Measurements from ENCODE around the gene ELP2. TPM values are rescaled to one million over a fixed set of nuclear protein-coding genes. Genes with fewer than 3 reads are reported as not detected.

The ELP2 gene
- total RNA-seq, 1 experiment from 2014 or later, result 167 TPM

DNA sequence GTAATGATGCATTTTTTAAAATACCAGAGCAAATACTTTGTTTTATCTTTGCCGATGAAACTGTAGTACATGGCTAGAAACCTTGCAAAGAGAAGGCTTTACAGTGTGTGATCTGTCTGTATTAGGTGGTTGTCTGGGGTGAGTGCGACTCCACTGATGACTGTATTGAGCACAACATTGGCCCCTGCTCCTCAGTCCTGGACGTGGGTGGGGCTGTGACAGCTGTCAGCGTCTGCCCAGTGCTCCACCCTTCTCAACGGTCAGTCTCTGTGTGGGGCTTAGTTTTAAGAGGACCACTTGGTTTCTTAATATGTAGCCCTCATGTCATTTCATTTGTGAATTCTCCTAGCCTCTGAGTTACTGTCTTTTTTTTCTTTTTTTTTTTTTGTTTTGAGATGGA is 40.2 kb downstream of the ELP2 start:
- H3K4me1 ChIP-seq (ENCODE audit: low read length), result peaks cover 20% of the 10 kb centered on the region
- no peak overlapping the region for H3K9ac ChIP-seq (ENCODE audit: low read length)
- no peak overlapping the region for H3K27ac ChIP-seq (ENCODE audit: low read length)
- H3K79me2 ChIP-seq (ENCODE audit: low read length), result no peaks in the 10 kb centered on the region
- H3K36me3 ChIP-seq (ENCODE audit: insufficient read depth, low read length), result peaks cover 39% of the 10 kb centered on the region
- H3K27me3 ChIP-seq (ENCODE audit: low read length), result no peaks in the 10 kb centered on the region
- no peak overlapping the region for H3K4me3 ChIP-seq (ENCODE audit: low read length)
- DNase-seq, result no peak
- H2AFZ ChIP-seq (ENCODE audit: low read length), result no peak overlapping the region
- no peaks in the 10 kb centered on the region for H3K9me3 ChIP-seq (ENCODE audit: low read length)
- no peaks in the 10 kb centered on the region for H3K9me2 ChIP-seq (replicated peaks; ENCODE audit: insufficient read depth, low read length)
- H3K4me2 ChIP-seq (ENCODE audit: low read depth, low read length, poor library complexity, severe bottlenecking), result no peak overlapping the region
- peaks cover 9% of the 10 kb centered on the region; the same call in 1 of the 2 replicates for H4K20me1 ChIP-seq (ENCODE audit: insufficient read depth, low read depth, low read length)

DNA sequence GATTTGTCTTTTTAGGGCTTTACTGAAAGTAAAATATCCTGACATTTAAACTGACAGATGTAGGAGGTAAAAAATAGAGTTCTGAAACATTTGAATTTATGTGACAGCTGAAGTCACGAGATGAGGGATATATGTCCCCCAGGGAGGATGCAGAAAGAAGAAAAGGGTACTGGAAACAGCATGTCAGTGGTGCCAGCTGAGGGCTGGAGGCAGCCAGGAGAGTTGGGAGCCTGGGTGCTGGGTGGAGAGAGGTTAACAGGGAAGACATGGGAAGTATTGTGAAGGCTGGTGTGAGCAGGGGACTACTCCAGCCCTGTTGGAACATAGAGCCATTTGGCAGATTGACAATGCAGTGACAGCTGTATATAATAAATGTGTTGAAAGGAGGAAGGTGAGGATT is 45.8 kb downstream of the ELP2 start:
- Histone ChIP-seq H3K4me2 (ENCODE audit: low read depth, low read length, poor library complexity, severe bottlenecking) (peak overlapping the region; percentile 37), H3K4me1 (ENCODE audit: low read length) (peaks cover 44% of the 10 kb centered on the region)

DNA sequence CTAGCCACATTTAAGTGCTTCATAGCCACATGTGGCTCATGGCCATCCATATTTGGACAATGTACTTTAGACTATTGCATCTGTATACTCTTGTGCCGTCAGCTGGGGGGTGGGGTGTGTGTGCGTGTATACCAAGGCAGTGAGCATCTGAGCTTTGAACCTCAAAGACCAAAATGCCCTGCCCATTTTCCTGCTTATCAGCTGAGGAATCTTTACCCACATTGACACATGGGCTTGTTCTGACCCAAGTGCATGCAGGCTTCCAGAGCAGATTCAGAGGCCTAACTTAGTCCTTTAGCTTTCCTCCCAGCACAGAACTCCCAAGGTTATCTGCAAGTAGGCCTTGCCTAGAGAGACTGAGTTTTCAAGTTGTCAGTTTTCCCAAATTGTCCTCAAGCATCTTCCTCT is 46.5 kb downstream of the ELP2 start:
- Histone ChIP-seq H3K4me2 (ENCODE audit: low read depth, low read length, poor library complexity, severe bottlenecking) (no peak overlapping the region), H3K27me3 (ENCODE audit: low read length) (no peaks in the 10 kb centered on the region), H3K36me3 (ENCODE audit: insufficient read depth, low read length) (peaks cover 31% of the 10 kb centered on the region)

More for the DNA sequence above, 45.8 kb downstream of the ELP2 start:
- peaks cover 37% of the 10 kb centered on the region for H3K36me3 ChIP-seq (ENCODE audit: insufficient read depth, low read length)
- H3K9me2 ChIP-seq (replicated peaks; ENCODE audit: insufficient read depth, low read length), result no peaks in the 10 kb centered on the region
- H3K79me2 ChIP-seq (ENCODE audit: low read length), result no peaks in the 10 kb centered on the region
- H3K9me3 ChIP-seq (ENCODE audit: low read length), result no peaks in the 10 kb centered on the region
- H3K9ac ChIP-seq (ENCODE audit: low read length), result no peak overlapping the region
- H2AFZ ChIP-seq (ENCODE audit: low read length), result no peak overlapping the region
- no peak overlapping the region for H3K4me3 ChIP-seq (ENCODE audit: low read length)
- no peak overlapping the region for H3K27ac ChIP-seq (ENCODE audit: low read length)
- no peaks in the 10 kb centered on the region for H3K27me3 ChIP-seq (ENCODE audit: low read length)
- H4K20me1 ChIP-seq (ENCODE audit: insufficient read depth, low read depth, low read length), result peaks cover 34% of the 10 kb centered on the region
- peak; percentile 70 for DNase-seq

DNA sequence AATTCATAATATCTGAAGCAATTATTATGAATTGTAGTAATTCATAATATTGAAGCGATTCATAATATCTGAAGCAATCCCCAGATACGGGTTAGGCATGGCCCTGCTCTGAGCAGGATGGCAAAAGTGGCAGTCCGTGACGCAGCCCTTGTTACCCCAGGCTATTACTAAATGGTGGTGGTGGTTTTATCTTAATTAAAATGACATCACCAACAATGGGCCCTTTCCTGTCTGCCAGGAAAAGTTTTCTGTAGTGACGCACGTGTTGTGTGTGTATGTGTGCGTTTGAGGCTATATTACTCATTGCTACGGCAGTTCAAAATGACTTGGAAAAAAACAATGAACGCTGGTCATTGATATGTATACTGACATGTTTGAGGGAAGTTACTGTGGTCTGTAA is 47.0 kb downstream of the ELP2 start:
- H3K9ac ChIP-seq (ENCODE audit: low read length), result no peak overlapping the region

More for the DNA sequence above, 46.5 kb downstream of the ELP2 start:
- Histone ChIP-seq H2AFZ (ENCODE audit: low read length) (no peak overlapping the region), H3K4me1 (ENCODE audit: low read length) (peaks cover 44% of the 10 kb centered on the region), H4K20me1 (ENCODE audit: insufficient read depth, low read depth, low read length) (peaks cover 35% of the 10 kb centered on the region), H3K9me2 (replicated peaks; ENCODE audit: insufficient read depth, low read length) (no peaks in the 10 kb centered on the region), H3K9ac (ENCODE audit: low read length) (no peak overlapping the region), H3K9me3 (ENCODE audit: low read length) (no peaks in the 10 kb centered on the region), H3K79me2 (ENCODE audit: low read length) (no peaks in the 10 kb centered on the region), H3K27ac (ENCODE audit: low read length) (no peak overlapping the region), H3K4me3 (ENCODE audit: low read length) (no peak overlapping the region)
- DNase-seq, result no peak

DNA sequence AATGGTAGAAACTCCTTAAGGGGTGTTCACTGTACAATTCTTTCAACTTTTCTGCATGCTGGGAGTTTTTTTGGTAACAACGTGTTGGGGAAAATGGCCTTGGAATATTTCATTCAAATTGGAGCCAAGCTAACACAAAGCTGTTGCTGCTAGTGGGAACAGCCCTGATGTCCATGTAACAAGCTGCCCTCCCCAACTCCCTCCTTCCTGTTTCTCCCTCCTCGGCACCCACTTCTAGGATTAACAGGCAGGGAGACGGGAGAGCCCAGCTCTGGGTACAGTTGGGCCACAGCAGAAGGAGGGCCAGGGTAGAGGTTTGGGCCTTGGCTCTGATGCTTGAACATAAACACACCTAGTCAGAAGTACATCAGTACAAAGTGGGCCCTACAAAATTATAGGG is 48.2 kb downstream of the ELP2 start:
- no peak overlapping the region for H3K4me3 ChIP-seq (ENCODE audit: low read length)
- H3K9me2 ChIP-seq (replicated peaks; ENCODE audit: insufficient read depth, low read length), result no peaks in the 10 kb centered on the region
- no peaks in the 10 kb centered on the region for H3K9me3 ChIP-seq (ENCODE audit: low read length)
- H3K27ac ChIP-seq (ENCODE audit: low read length), result no peak overlapping the region
- no peak overlapping the region for H3K9ac ChIP-seq (ENCODE audit: low read length)
- H3K4me2 ChIP-seq (ENCODE audit: low read depth, low read length, poor library complexity, severe bottlenecking), result no peak overlapping the region
- no peak overlapping the region for H2AFZ ChIP-seq (ENCODE audit: low read length)
- H3K79me2 ChIP-seq (ENCODE audit: low read length), result no peaks in the 10 kb centered on the region
- DNase-seq, result no peak
- peaks cover 27% of the 10 kb centered on the region for H3K36me3 ChIP-seq (ENCODE audit: insufficient read depth, low read length)
- peaks cover 44% of the 10 kb centered on the region for H3K4me1 ChIP-seq (ENCODE audit: low read length)
- no peaks in the 10 kb centered on the region for H3K27me3 ChIP-seq (ENCODE audit: low read length)
- H4K20me1 ChIP-seq (ENCODE audit: insufficient read depth, low read depth, low read length), result peaks cover 40% of the 10 kb centered on the region

More for the DNA sequence above, 47.0 kb downstream of the ELP2 start:
- H4K20me1 ChIP-seq (ENCODE audit: insufficient read depth, low read depth, low read length), result peaks cover 35% of the 10 kb centered on the region
- no peak for DNase-seq
- no peaks in the 10 kb centered on the region for H3K27me3 ChIP-seq (ENCODE audit: low read length)
- H3K9me3 ChIP-seq (ENCODE audit: low read length), result no peaks in the 10 kb centered on the region
- no peaks in the 10 kb centered on the region for H3K9me2 ChIP-seq (replicated peaks; ENCODE audit: insufficient read depth, low read length)
- H3K27ac ChIP-seq (ENCODE audit: low read length), result no peak overlapping the region
- H3K4me3 ChIP-seq (ENCODE audit: low read length), result no peak overlapping the region
- H3K36me3 ChIP-seq (ENCODE audit: insufficient read depth, low read length), result peaks cover 27% of the 10 kb centered on the region
- H3K4me2 ChIP-seq (ENCODE audit: low read depth, low read length, poor library complexity, severe bottlenecking), result no peak overlapping the region
- H3K4me1 ChIP-seq (ENCODE audit: low read length), result peaks cover 44% of the 10 kb centered on the region
- no peak overlapping the region for H2AFZ ChIP-seq (ENCODE audit: low read length)
- no peaks in the 10 kb centered on the region for H3K79me2 ChIP-seq (ENCODE audit: low read length)

DNA sequence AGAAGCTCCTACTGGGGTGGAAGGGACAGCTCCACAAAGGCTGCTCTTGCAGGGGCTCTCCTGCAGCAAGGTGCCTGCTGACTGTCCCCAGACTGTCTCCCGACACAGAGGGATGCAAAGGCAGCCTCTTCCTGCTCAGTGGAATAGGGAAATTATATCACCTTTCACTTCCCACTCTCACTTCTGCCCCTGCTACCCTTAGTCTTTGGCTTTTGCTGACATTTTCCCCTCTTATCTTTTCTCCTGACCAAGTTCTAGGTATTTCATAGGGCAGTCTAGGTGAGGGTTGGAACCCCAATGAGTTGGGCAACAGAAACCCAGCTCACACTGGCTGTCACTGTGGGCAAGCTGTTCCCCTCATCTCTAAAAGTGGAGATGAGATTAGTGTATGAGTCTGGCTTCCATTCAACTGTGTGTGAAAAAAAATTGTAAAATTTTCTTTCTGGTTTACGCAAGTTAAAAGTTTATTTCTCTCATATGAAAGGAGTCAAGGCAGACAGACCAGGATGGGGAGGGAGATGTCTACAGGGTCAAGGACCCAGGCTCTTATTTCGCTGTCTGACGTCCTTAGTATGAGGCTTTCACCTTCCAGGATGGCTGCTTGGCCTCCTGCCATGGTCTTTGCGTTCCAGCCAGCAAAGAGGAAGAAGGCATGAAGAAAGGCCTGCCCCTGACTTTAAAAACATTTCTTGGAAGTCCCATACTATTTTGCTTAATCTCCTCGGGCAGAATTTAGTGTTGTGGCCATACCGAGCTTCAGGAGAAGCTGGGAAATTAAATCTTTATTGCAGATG is 50.1 kb downstream of the ELP2 start:
- no peak overlapping the region for H3K27ac ChIP-seq (ENCODE audit: low read length)
- no peak overlapping the region for H3K4me2 ChIP-seq (ENCODE audit: low read depth, low read length, poor library complexity, severe bottlenecking)
- H3K79me2 ChIP-seq (ENCODE audit: low read length), result no peaks in the 10 kb centered on the region
- peak; percentile 52 for DNase-seq
- no peaks in the 10 kb centered on the region for H3K9me3 ChIP-seq (ENCODE audit: low read length)
- H2AFZ ChIP-seq (ENCODE audit: low read length), result no peak overlapping the region
- no peaks in the 10 kb centered on the region for H3K9me2 ChIP-seq (replicated peaks; ENCODE audit: insufficient read depth, low read length)
- peaks cover 21% of the 10 kb centered on the region for H3K36me3 ChIP-seq (ENCODE audit: insufficient read depth, low read length)
- no peak overlapping the region for H3K4me3 ChIP-seq (ENCODE audit: low read length)
- H4K20me1 ChIP-seq (ENCODE audit: insufficient read depth, low read depth, low read length), result peaks cover 39% of the 10 kb centered on the region; the same call in 1 of the 2 replicates
- H3K4me1 ChIP-seq (ENCODE audit: low read length), result peaks cover 33% of the 10 kb centered on the region
- H3K27me3 ChIP-seq (ENCODE audit: low read length), result no peaks in the 10 kb centered on the region
- no peak overlapping the region for H3K9ac ChIP-seq (ENCODE audit: low read length)

DNA sequence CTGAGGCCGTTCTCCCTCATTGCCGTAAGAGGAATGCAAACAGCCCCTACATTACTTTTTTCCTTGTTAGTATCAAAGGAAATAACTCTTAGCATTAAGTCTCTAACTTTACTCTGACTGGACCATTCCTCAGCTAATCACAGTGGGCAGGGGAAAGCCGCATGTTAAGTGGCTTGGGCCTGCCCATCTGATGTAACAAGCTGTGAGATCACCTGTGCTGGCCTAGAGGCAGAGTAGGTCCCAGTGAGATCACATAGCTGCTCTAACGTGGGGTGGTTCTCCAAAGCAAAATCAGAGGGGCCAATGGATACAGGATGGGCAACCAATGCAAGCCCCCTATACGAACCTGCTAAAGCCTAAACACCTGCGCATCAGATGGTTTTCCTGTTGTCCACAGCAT is 51.7 kb downstream of the ELP2 start:
- Histone ChIP-seq H4K20me1 (ENCODE audit: insufficient read depth, low read depth, low read length) (peaks cover 41% of the 10 kb centered on the region; the same call in 1 of the 2 replicates), H3K27me3 (ENCODE audit: low read length) (no peaks in the 10 kb centered on the region), H3K27ac (ENCODE audit: low read length) (no peak overlapping the region), H3K4me1 (ENCODE audit: low read length) (peaks cover 31% of the 10 kb centered on the region), H3K4me3 (ENCODE audit: low read length) (no peak overlapping the region), H3K9me2 (replicated peaks; ENCODE audit: insufficient read depth, low read length) (no peaks in the 10 kb centered on the region), H3K9ac (ENCODE audit: low read length) (no peak overlapping the region), H3K9me3 (ENCODE audit: low read length) (no peaks in the 10 kb centered on the region), H3K79me2 (ENCODE audit: low read length) (no peaks in the 10 kb centered on the region), H3K36me3 (ENCODE audit: insufficient read depth, low read length) (peaks cover 9% of the 10 kb centered on the region), H2AFZ (ENCODE audit: low read length) (no peak overlapping the region), H3K4me2 (ENCODE audit: low read depth, low read length, poor library complexity, severe bottlenecking) (no peak overlapping the region)
- DNase-seq, result no peak

DNA sequence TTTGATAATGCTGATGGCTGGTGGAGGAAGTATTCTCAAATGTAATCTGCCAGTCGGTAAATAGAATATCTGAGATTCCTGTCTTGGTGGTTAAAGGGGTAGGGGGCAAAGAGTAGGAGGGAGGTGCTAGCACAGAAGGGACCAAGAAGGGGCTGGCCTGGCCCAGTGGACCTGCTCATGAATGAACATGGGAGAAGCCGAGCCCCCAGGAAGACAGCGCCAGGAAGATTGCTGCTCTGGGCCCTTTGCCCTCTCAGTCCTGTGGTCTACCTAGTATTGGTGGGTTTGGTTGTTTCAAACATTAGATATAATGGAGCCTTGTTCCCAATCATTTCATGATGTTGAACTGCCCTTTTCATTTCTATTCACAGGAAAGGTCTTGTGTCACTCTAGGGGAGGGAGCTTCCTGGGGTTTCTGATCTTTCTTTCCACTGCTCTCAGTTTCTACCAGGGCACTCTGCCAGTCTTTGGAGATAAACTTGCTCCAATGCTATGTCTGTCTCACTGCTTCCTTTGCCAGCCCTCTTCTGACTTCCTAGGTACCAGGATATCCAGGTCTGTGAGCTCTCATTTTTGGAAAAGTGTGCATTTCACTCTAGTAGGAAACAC is 52.3 kb downstream of the ELP2 start:
- Histone ChIP-seq H3K4me1 (ENCODE audit: low read length) (peaks cover 31% of the 10 kb centered on the region), H3K27ac (ENCODE audit: low read length) (no peak overlapping the region), H2AFZ (ENCODE audit: low read length) (no peak overlapping the region), H3K9me3 (ENCODE audit: low read length) (no peaks in the 10 kb centered on the region), H4K20me1 (ENCODE audit: insufficient read depth, low read depth, low read length) (peaks cover 40% of the 10 kb centered on the region; the same call in 1 of the 2 replicates), H3K27me3 (ENCODE audit: low read length) (no peaks in the 10 kb centered on the region), H3K9ac (ENCODE audit: low read length) (no peak overlapping the region), H3K4me2 (ENCODE audit: low read depth, low read length, poor library complexity, severe bottlenecking) (no peak overlapping the region), H3K4me3 (ENCODE audit: low read length) (no peak overlapping the region), H3K9me2 (replicated peaks; ENCODE audit: insufficient read depth, low read length) (no peaks in the 10 kb centered on the region), H3K36me3 (ENCODE audit: insufficient read depth, low read length) (peaks cover 3% of the 10 kb centered on the region; the same call in 1 of the 2 replicates), H3K79me2 (ENCODE audit: low read length) (no peaks in the 10 kb centered on the region)
- DNase-seq, result no peak

Data from Karpas-422 (cell line).